WTC11 (cell line): ENCODE measurements around the gene ESPN. TPM values are rescaled to one million over a fixed set of nuclear protein-coding genes. Genes with fewer than 3 reads are reported as not detected.

Source experiments
- ATAC-seq: fragments of 200-7000 bp; cut with Tn5 transposase; 2 replicates; pipeline ENCODE4 v1.10.0; 2021; ENCODE audit warnings: mild to moderate bottlenecking, moderate library complexity
- CTCF ChIA-PET: fragments of 300-600 bp; sonication (Branson Sonifier 250); formaldehyde crosslinking; loops from one replicate; lab custom pipeline; 2021; ENCODE audit warnings: antibody characterized with exemption; lab: Charles Lee
- POLR2A ChIA-PET: fragments of 350-600 bp; sonication (Branson Sonifier 250); formaldehyde crosslinking; loops from one replicate; lab custom pipeline; 2021; ENCODE audit warnings: antibody characterized with exemption; lab: Charles Lee
- DNase-seq: peaks from one replicate; pipeline ENCODE4 v3.0.0; 2021; ENCODE audit warnings: low spot score
- H3K27ac Mint-ChIP-seq: 2 replicates; pipeline ENCODE4 v1.8.0; 2021; ENCODE audit warnings: mixed read lengths
- H3K27me3 Mint-ChIP-seq: 2 replicates; pipeline ENCODE4 v1.8.0; 2021; ENCODE audit warnings: low read depth, mild to moderate bottlenecking, moderate library complexity, mixed read lengths
- H3K36me3 Mint-ChIP-seq: 2 replicates; pipeline ENCODE4 v1.8.0; 2021; ENCODE audit warnings: mixed read lengths
- H3K4me1 Mint-ChIP-seq: 2 replicates; pipeline ENCODE4 v1.8.0; 2022; ENCODE audit warnings: mixed read lengths
- H3K4me3 Mint-ChIP-seq: 2 replicates; pipeline ENCODE4 v1.8.0; 2021; ENCODE audit warnings: mild to moderate bottlenecking, moderate library complexity, mixed read lengths
- H3K9me3 Mint-ChIP-seq: 2 replicates; pipeline ENCODE4 v1.8.0; 2021; ENCODE audit warnings: mixed read lengths
- ATF2 ChIP-seq: sonication (generic); formaldehyde crosslinking; IDR thresholded peaks from 2 replicates; pipeline ENCODE4 v1.8.1; 2022; ENCODE audit warnings: low read depth, missing genetic modification reagents, borderline replicate concordance
- CREM ChIP-seq: sonication (generic); formaldehyde crosslinking; IDR thresholded peaks from 2 replicates; pipeline ENCODE4 v1.8.1; 2022; ENCODE audit warnings: mild to moderate bottlenecking, missing genetic modification reagents, moderate library complexity
- CTCF ChIP-seq: fragments of 200-600 bp; IDR thresholded peaks from 2 replicates; pipeline ENCODE4 v1.8.0; 2022; ENCODE audit warnings: antibody characterized with exemption
- ESRRA ChIP-seq: sonication (generic); formaldehyde crosslinking; IDR thresholded peaks from 2 replicates; pipeline ENCODE4 v1.8.1; 2022; ENCODE audit warnings: mild to moderate bottlenecking, missing genetic modification reagents, borderline replicate concordance
- GRHL2 ChIP-seq: fragments of 250-450 bp; sonication (Bioruptor Pico); IDR thresholded peaks from 2 replicates; pipeline ENCODE4 v1.8.0; 2022; ENCODE audit warnings: mild to moderate bottlenecking, moderate library complexity; ENCODE audit not compliant: insufficient replicate concordance, severe bottlenecking
- GTF2I ChIP-seq: fragments of 250-450 bp; sonication (Bioruptor Pico); conservative IDR thresholded peaks from 2 replicates; pipeline ENCODE4 v1.4.0; 2021; ENCODE audit warnings: mild to moderate bottlenecking
- HMGA2 ChIP-seq: fragments of 250-450 bp; sonication (Bioruptor Pico); IDR thresholded peaks from 2 replicates; pipeline ENCODE4 v1.4.0; 2021; ENCODE audit warnings: mild to moderate bottlenecking, moderate library complexity
- IRF1 ChIP-seq: sonication (generic); formaldehyde crosslinking; IDR thresholded peaks from 2 replicates; pipeline ENCODE4 v1.8.0; 2023; ENCODE audit warnings: missing genetic modification reagents
- JUN ChIP-seq: sonication (generic); formaldehyde crosslinking; IDR thresholded peaks from 2 replicates; pipeline ENCODE4 v1.8.0; 2023; ENCODE audit warnings: mild to moderate bottlenecking, missing genetic modification reagents
- MXD4 ChIP-seq: fragments of 250-450 bp; sonication (Bioruptor Pico); IDR thresholded peaks from 2 replicates; pipeline ENCODE4 v1.8.0; 2021; ENCODE audit warnings: mild to moderate bottlenecking, moderate library complexity, borderline replicate concordance
- MYBL2 ChIP-seq: sonication (generic); formaldehyde crosslinking; IDR thresholded peaks from 2 replicates; pipeline ENCODE4 v1.8.1; 2023; ENCODE audit warnings: mild to moderate bottlenecking, moderate library complexity, missing genetic modification reagents
- NR2C2 ChIP-seq: sonication (generic); formaldehyde crosslinking; IDR thresholded peaks from 2 replicates; pipeline ENCODE4 v1.8.0; 2022; ENCODE audit warnings: mild to moderate bottlenecking, missing genetic modification reagents
- NR3C1 ChIP-seq: sonication (generic); formaldehyde crosslinking; conservative IDR thresholded peaks from 2 replicates; pipeline ENCODE4 v1.8.1; 2023; ENCODE audit warnings: low read depth, mild to moderate bottlenecking, missing genetic modification reagents
- RELA ChIP-seq: sonication (generic); formaldehyde crosslinking; IDR thresholded peaks from 2 replicates; pipeline ENCODE4 v1.8.1; 2022; ENCODE audit warnings: missing genetic modification reagents, mild to moderate bottlenecking, borderline replicate concordance
- SOX15 ChIP-seq: fragments of 250-450 bp; sonication (Bioruptor Pico); IDR thresholded peaks from 2 replicates; pipeline ENCODE4 v1.9.0; 2021; ENCODE audit warnings: mild to moderate bottlenecking
- TCF7 ChIP-seq: sonication (generic); formaldehyde crosslinking; IDR thresholded peaks from 2 replicates; pipeline ENCODE4 v1.8.0; 2022; ENCODE audit warnings: mild to moderate bottlenecking, low read depth, missing genetic modification reagents, moderate library complexity
- TEAD4 ChIP-seq: sonication (generic); formaldehyde crosslinking; IDR thresholded peaks from 2 replicates; pipeline ENCODE4 v1.8.0; 2022; ENCODE audit warnings: mild to moderate bottlenecking, missing genetic modification reagents
- USF1 ChIP-seq: sonication (generic); formaldehyde crosslinking; IDR thresholded peaks from 2 replicates; pipeline ENCODE4 v1.8.0; 2022; ENCODE audit warnings: mild to moderate bottlenecking, missing genetic modification reagents
- ZBTB21 ChIP-seq: sonication (generic); formaldehyde crosslinking; IDR thresholded peaks from 2 replicates; pipeline ENCODE4 v1.8.1; 2023; ENCODE audit warnings: mild to moderate bottlenecking, missing genetic modification reagents, borderline replicate concordance
- ZMAT4 ChIP-seq: fragments of 250-450 bp; sonication (Bioruptor Pico); IDR thresholded peaks from 2 replicates; pipeline ENCODE4 v1.9.0; 2021; ENCODE audit warnings: mild to moderate bottlenecking
- ZNF138 ChIP-seq: sonication (generic); formaldehyde crosslinking; conservative IDR thresholded peaks from 2 replicates; pipeline ENCODE4 v1.8.1; 2022; ENCODE audit warnings: mild to moderate bottlenecking, moderate library complexity, missing genetic modification reagents
- ZNF219 ChIP-seq: sonication (generic); formaldehyde crosslinking; IDR thresholded peaks from 2 replicates; pipeline ENCODE4 v1.8.0; 2023; ENCODE audit warnings: missing genetic modification reagents, mild to moderate bottlenecking, borderline replicate concordance
- ZNF263 ChIP-seq: sonication (generic); formaldehyde crosslinking; IDR thresholded peaks from 2 replicates; pipeline ENCODE4 v1.8.1; 2022; ENCODE audit warnings: low read depth, mild to moderate bottlenecking, moderate library complexity, missing genetic modification reagents
- ZNF425 ChIP-seq: fragments of 250-450 bp; sonication (Bioruptor Pico); conservative IDR thresholded peaks from 2 replicates; pipeline ENCODE4 v1.9.0; 2021; ENCODE audit warnings: mild to moderate bottlenecking
- total RNA-seq: library from RNA; stranded (reverse); gene quantifications from 3 replicates; pipeline ENCODE4 v1.2.3, GENCODE V29; 2021
- TF ChIP-seq, protein P1 (sequence below): sonication (generic); formaldehyde crosslinking; IDR thresholded peaks from 2 replicates; pipeline ENCODE4 v1.8.1; 2023; ENCODE audit warnings: mild to moderate bottlenecking, missing genetic modification reagents, moderate library complexity
- TF ChIP-seq, protein P2 (sequence below): sonication (generic); formaldehyde crosslinking; IDR thresholded peaks from 2 replicates; pipeline ENCODE4 v1.8.1; 2022; ENCODE audit warnings: missing genetic modification reagents, borderline replicate concordance

Gene ESPN
- total RNA-seq, 1 experiment from 2014 or later, result 46.1 TPM

GRCh38 chr1:6503884-6504602 is 79.5 kb downstream of the ESPN start:
- DNase-seq, result no peak
- no peak for TF ChIP-seq ZMAT4 (CRISPR knock-in tag)
- TF ChIP-seq GTF2I (CRISPR knock-in tag), result no peak
- no peak for TF ChIP-seq NR3C1
- no peak for TF ChIP-seq ESRRA
- TF ChIP-seq, protein P1, sequence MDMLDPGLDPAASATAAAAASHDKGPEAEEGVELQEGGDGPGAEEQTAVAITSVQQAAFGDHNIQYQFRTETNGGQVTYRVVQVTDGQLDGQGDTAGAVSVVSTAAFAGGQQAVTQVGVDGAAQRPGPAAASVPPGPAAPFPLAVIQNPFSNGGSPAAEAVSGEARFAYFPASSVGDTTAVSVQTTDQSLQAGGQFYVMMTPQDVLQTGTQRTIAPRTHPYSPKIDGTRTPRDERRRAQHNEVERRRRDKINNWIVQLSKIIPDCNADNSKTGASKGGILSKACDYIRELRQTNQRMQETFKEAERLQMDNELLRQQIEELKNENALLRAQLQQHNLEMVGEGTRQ (CRISPR knock-in tag), result no peak
- TF ChIP-seq CREM (CRISPR knock-in tag), result no peak
- TF ChIP-seq ZBTB21 (CRISPR knock-in tag), result no peak
- TF ChIP-seq NR2C2, result no peak
- no peak for TF ChIP-seq ZNF263 (CRISPR knock-in tag)
- TF ChIP-seq, protein P2, sequence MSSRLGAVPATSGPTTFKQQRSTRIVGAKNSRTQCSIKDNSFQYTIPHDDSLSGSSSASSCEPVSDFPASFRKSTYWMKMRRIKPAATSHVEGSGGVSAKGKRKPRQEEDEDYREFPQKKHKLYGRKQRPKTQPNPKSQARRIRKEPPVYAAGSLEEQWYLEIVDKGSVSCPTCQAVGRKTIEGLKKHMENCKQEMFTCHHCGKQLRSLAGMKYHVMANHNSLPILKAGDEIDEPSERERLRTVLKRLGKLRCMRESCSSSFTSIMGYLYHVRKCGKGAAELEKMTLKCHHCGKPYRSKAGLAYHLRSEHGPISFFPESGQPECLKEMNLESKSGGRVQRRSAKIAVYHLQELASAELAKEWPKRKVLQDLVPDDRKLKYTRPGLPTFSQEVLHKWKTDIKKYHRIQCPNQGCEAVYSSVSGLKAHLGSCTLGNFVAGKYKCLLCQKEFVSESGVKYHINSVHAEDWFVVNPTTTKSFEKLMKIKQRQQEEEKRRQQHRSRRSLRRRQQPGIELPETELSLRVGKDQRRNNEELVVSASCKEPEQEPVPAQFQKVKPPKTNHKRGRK (CRISPR knock-in tag), result no peak
- no peak for TF ChIP-seq ZNF219 (CRISPR knock-in tag)
- TF ChIP-seq, all 79 proteins: peak for 0
- H3K4me3 Mint-ChIP-seq, result no peak overlapping the region
- no peaks in the 10 kb centered on the region for H3K36me3 Mint-ChIP-seq
- ATAC-seq, result no peak
- ChIA-PET CTCF (interaction anchor here (1.0 to 5.3 kb wide), 4 partner anchors 9 to 704 kb away, joined by 4 to 25 read pairs (median 5); no protein-coding TSS in a partner anchor), POLR2A (no interaction called here)
- no peaks in the 10 kb centered on the region for H3K9me3 Mint-ChIP-seq
- peaks cover 6% of the 10 kb centered on the region for H3K27me3 Mint-ChIP-seq
- H3K27ac Mint-ChIP-seq, result no peak overlapping the region
- no peaks in the 10 kb centered on the region for H3K4me1 Mint-ChIP-seq

- no peak for DNase-seq
- no peak overlapping the region for H3K27ac Mint-ChIP-seq
- no peaks in the 10 kb centered on the region for H3K9me3 Mint-ChIP-seq
- H3K27me3 Mint-ChIP-seq, result peaks cover 3% of the 10 kb centered on the region
- POLR2A ChIA-PET, result no interaction called here
- no peak for ATAC-seq
- CTCF ChIA-PET, result interaction anchor here (1.1 to 5.3 kb wide), 4 partner anchors 17 to 703 kb away, joined by 3 to 25 read pairs (median 4); partner anchors contain the start of gene NOL9
- no peaks in the 10 kb centered on the region for H3K36me3 Mint-ChIP-seq
- H3K4me3 Mint-ChIP-seq, result no peak overlapping the region
- no peaks in the 10 kb centered on the region for H3K4me1 Mint-ChIP-seq
- TF ChIP-seq TCF7 (CRISPR knock-in tag) (no peak), JUN (CRISPR knock-in tag) (no peak), GRHL2 (CRISPR knock-in tag) (no peak), RELA (CRISPR knock-in tag) (no peak), ZNF425 (CRISPR knock-in tag) (no peak), MYBL2 (CRISPR knock-in tag) (no peak), ATF2 (no peak), SOX15 (CRISPR knock-in tag) (no peak), IRF1 (CRISPR knock-in tag) (no peak), CTCF (no peak), HMGA2 (CRISPR knock-in tag) (no peak), MXD4 (CRISPR knock-in tag) (no peak), CREM (CRISPR knock-in tag) (no peak), TEAD4 (CRISPR knock-in tag) (no peak), ZNF138 (CRISPR knock-in tag) (no peak), USF1 (CRISPR knock-in tag) (no peak)
Measured at GRCh38 chr1:6504887-6505286, 80.3 kb downstream of the ESPN start.
